WTC11 (cell line): Measurements from ENCODE around the gene DTNB.

Experiments
- ELF4 ChIP-seq: sonication (generic); formaldehyde crosslinking; IDR thresholded peaks from 2 replicates; pipeline ENCODE4 v1.8.1; 2022; ENCODE audit warnings: low read depth, mild to moderate bottlenecking, moderate library complexity, missing genetic modification reagents
- JUN ChIP-seq: sonication (generic); formaldehyde crosslinking; IDR thresholded peaks from 2 replicates; pipeline ENCODE4 v1.8.0; 2023; ENCODE audit warnings: mild to moderate bottlenecking, missing genetic modification reagents
- MXD4 ChIP-seq: fragments of 250-450 bp; sonication (Bioruptor Pico); IDR thresholded peaks from 2 replicates; pipeline ENCODE4 v1.8.0; 2021; ENCODE audit warnings: mild to moderate bottlenecking, moderate library complexity, borderline replicate concordance
- TCF7 ChIP-seq: sonication (generic); formaldehyde crosslinking; IDR thresholded peaks from 2 replicates; pipeline ENCODE4 v1.8.0; 2022; ENCODE audit warnings: mild to moderate bottlenecking, low read depth, missing genetic modification reagents, moderate library complexity
- TF ChIP-seq, protein P1 (sequence below): fragments of 200-600 bp; IDR thresholded peaks from 2 replicates; pipeline ENCODE4 v1.8.0; 2022; ENCODE audit warnings: antibody characterized with exemption
- TF ChIP-seq, protein P2 (sequence below): sonication (generic); formaldehyde crosslinking; IDR thresholded peaks from 2 replicates; pipeline ENCODE4 v1.8.1; 2023; ENCODE audit warnings: mild to moderate bottlenecking, missing genetic modification reagents, moderate library complexity
- TF ChIP-seq, protein P3 (sequence below): sonication (generic); formaldehyde crosslinking; IDR thresholded peaks from 2 replicates; pipeline ENCODE4 v1.8.0; 2022; ENCODE audit warnings: mild to moderate bottlenecking, missing genetic modification reagents
- TF ChIP-seq, protein P4 (sequence below): sonication (generic); formaldehyde crosslinking; IDR thresholded peaks from 2 replicates; pipeline ENCODE4 v1.8.1; 2022; ENCODE audit warnings: low read depth, missing genetic modification reagents, borderline replicate concordance
- TF ChIP-seq, protein P5 (sequence below): sonication (generic); formaldehyde crosslinking; IDR thresholded peaks from 2 replicates; pipeline ENCODE4 v1.8.1; 2023; ENCODE audit warnings: mild to moderate bottlenecking, missing genetic modification reagents
- TF ChIP-seq, protein P6 (sequence below): sonication (generic); formaldehyde crosslinking; IDR thresholded peaks from 2 replicates; pipeline ENCODE4 v1.8.1; 2022; ENCODE audit warnings: low read depth, mild to moderate bottlenecking, moderate library complexity, missing genetic modification reagents, borderline replicate concordance

DNA sequence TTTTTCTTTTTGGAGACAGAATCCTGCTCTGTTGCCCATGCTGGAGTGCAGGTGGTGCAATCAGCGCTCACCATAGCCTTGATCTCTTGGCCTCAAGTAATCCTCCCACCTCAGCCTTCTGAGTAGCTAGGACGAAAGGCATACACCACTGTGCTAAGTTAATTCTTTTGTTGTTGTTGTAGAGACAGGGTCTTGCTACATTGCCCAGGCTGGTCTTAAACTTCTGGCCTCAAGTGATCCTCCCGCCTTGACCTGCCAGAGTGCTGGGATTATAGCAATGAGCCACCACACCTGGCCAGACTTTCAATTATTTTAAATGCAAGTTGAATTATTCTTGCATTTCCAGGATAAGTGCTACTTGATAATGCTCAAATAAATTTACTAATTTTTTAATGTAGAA, 126.5 kb downstream of the DTNB start:
- TF ChIP-seq, protein P1, sequence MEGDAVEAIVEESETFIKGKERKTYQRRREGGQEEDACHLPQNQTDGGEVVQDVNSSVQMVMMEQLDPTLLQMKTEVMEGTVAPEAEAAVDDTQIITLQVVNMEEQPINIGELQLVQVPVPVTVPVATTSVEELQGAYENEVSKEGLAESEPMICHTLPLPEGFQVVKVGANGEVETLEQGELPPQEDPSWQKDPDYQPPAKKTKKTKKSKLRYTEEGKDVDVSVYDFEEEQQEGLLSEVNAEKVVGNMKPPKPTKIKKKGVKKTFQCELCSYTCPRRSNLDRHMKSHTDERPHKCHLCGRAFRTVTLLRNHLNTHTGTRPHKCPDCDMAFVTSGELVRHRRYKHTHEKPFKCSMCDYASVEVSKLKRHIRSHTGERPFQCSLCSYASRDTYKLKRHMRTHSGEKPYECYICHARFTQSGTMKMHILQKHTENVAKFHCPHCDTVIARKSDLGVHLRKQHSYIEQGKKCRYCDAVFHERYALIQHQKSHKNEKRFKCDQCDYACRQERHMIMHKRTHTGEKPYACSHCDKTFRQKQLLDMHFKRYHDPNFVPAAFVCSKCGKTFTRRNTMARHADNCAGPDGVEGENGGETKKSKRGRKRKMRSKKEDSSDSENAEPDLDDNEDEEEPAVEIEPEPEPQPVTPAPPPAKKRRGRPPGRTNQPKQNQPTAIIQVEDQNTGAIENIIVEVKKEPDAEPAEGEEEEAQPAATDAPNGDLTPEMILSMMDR: no peak
- TF ChIP-seq, protein P2, sequence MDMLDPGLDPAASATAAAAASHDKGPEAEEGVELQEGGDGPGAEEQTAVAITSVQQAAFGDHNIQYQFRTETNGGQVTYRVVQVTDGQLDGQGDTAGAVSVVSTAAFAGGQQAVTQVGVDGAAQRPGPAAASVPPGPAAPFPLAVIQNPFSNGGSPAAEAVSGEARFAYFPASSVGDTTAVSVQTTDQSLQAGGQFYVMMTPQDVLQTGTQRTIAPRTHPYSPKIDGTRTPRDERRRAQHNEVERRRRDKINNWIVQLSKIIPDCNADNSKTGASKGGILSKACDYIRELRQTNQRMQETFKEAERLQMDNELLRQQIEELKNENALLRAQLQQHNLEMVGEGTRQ (CRISPR knock-in tag): no peak
- TF ChIP-seq TCF7 (CRISPR knock-in tag) (no peak), ELF4 (CRISPR knock-in tag) (no peak), JUN (CRISPR knock-in tag) (no peak), MXD4 (no peak)
- TF ChIP-seq, protein P3, sequence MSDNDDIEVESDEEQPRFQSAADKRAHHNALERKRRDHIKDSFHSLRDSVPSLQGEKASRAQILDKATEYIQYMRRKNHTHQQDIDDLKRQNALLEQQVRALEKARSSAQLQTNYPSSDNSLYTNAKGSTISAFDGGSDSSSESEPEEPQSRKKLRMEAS (CRISPR knock-in tag): no peak
- TF ChIP-seq, protein P4, sequence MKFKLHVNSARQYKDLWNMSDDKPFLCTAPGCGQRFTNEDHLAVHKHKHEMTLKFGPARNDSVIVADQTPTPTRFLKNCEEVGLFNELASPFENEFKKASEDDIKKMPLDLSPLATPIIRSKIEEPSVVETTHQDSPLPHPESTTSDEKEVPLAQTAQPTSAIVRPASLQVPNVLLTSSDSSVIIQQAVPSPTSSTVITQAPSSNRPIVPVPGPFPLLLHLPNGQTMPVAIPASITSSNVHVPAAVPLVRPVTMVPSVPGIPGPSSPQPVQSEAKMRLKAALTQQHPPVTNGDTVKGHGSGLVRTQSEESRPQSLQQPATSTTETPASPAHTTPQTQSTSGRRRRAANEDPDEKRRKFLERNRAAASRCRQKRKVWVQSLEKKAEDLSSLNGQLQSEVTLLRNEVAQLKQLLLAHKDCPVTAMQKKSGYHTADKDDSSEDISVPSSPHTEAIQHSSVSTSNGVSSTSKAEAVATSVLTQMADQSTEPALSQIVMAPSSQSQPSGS (CRISPR knock-in tag): no peak
- TF ChIP-seq, protein P5, sequence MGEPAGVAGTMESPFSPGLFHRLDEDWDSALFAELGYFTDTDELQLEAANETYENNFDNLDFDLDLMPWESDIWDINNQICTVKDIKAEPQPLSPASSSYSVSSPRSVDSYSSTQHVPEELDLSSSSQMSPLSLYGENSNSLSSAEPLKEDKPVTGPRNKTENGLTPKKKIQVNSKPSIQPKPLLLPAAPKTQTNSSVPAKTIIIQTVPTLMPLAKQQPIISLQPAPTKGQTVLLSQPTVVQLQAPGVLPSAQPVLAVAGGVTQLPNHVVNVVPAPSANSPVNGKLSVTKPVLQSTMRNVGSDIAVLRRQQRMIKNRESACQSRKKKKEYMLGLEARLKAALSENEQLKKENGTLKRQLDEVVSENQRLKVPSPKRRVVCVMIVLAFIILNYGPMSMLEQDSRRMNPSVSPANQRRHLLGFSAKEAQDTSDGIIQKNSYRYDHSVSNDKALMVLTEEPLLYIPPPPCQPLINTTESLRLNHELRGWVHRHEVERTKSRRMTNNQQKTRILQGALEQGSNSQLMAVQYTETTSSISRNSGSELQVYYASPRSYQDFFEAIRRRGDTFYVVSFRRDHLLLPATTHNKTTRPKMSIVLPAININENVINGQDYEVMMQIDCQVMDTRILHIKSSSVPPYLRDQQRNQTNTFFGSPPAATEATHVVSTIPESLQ (CRISPR knock-in tag): no peak
- TF ChIP-seq, protein P6, sequence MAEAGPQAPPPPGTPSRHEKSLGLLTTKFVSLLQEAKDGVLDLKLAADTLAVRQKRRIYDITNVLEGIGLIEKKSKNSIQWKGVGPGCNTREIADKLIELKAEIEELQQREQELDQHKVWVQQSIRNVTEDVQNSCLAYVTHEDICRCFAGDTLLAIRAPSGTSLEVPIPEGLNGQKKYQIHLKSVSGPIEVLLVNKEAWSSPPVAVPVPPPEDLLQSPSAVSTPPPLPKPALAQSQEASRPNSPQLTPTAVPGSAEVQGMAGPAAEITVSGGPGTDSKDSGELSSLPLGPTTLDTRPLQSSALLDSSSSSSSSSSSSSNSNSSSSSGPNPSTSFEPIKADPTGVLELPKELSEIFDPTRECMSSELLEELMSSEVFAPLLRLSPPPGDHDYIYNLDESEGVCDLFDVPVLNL: no peak
